K562 (cell line): ENCODE results near the gene RNF224. TPM values are rescaled to one million over a fixed set of nuclear protein-coding genes. Genes with fewer than 3 reads are reported as not detected.

Experiments
- AFF4 ChIP-seq: sonication (generic); formaldehyde crosslinking; IDR thresholded peaks from 2 replicates; pipeline ENCODE4 v1.8.0; 2023; ENCODE audit warnings: mild to moderate bottlenecking, missing genetic modification reagents
- EP300 ChIP-seq: IDR thresholded peaks from 2 replicates; pipeline ENCODE4 v1.6.1; 2012; ENCODE audit warnings: low read length, improper control_type of control experiment
- ETS1 ChIP-seq: conservative IDR thresholded peaks from 2 replicates; pipeline ENCODE4 v1.6.1; 2011; ENCODE audit warnings: low read depth, mild to moderate bottlenecking, low read length; ENCODE audit not compliant: control insufficient read depth
- ETV6 ChIP-seq, 3 experiments: fragments of 150-350 bp in 1 of 3; sonication (generic) in 1 of 3; formaldehyde crosslinking in 1 of 3; IDR thresholded peaks; 2 replicates each; pipeline versions ENCODE4 v1.6.1 to v1.8.0; 2014 to 2022; ENCODE audit warnings: borderline replicate concordance in 2 of 3, low read depth in 2 of 3, antibody characterized with exemption in 1 of 3, low read length in 1 of 3, mild to moderate bottlenecking in 1 of 3, missing genetic modification reagents in 1 of 3
- GATAD2B ChIP-seq: fragments of 450-650 bp; IDR thresholded peaks from 2 replicates; pipeline ENCODE4 v1.6.1; 2017; ENCODE audit warnings: mild to moderate bottlenecking, borderline replicate concordance
- KLF13 ChIP-seq: fragments of 450-650 bp; IDR thresholded peaks from 2 replicates; pipeline ENCODE4 v1.6.1; 2016; ENCODE audit warnings: missing genetic modification characterization, low read depth, mild to moderate bottlenecking, missing compliant biosample characterization, moderate library complexity, borderline replicate concordance
- MNT ChIP-seq, 2 experiments: fragments of 450-650 bp; conservative IDR thresholded peaks; 2 replicates each; pipeline ENCODE4 v1.6.1; 2017; ENCODE audit warnings: mild to moderate bottlenecking in 2 of 2, moderate library complexity in 2 of 2
- PBX2 ChIP-seq, 2 experiments: IDR thresholded peaks in 1 of 2; conservative IDR thresholded peaks in 1 of 2; 2 replicates each; pipeline ENCODE4 v1.6.1; 2016; ENCODE audit warnings: low read depth in 2 of 2, mild to moderate bottlenecking in 1 of 2, missing compliant biosample characterization in 1 of 2, missing genetic modification characterization in 1 of 2, moderate library complexity in 1 of 2
- RBFOX2 ChIP-seq: fragments of 200-400 bp; formaldehyde crosslinking; IDR thresholded peaks from 2 replicates; pipeline ENCODE4 v1.6.1; 2017; ENCODE audit warnings: low read depth, mild to moderate bottlenecking, low read length, moderate library complexity
- RBM39 ChIP-seq: fragments of 200-400 bp; formaldehyde crosslinking; optimal IDR thresholded peaks from 2 replicates; pipeline ENCODE3; 2018; ENCODE audit warnings: low read depth, low read length
- SMAD4 ChIP-seq: fragments of 250-450 bp; sonication (Bioruptor Pico); conservative IDR thresholded peaks from 2 replicates; pipeline ENCODE4 v1.8.0; 2021; ENCODE audit warnings: inconsistent platforms, mild to moderate bottlenecking, moderate library complexity
- SP2 ChIP-seq: IDR thresholded peaks from 2 replicates; pipeline ENCODE4 v1.6.1; 2011; ENCODE audit warnings: mild to moderate bottlenecking, low read depth, low read length, moderate library complexity; ENCODE audit not compliant: poor library complexity, severe bottlenecking; ENCODE audit errors: extremely low read depth
- TARDBP ChIP-seq: fragments of 450-650 bp; IDR thresholded peaks from 2 replicates; pipeline ENCODE4 v1.6.1; 2016
- TCF7L2 ChIP-seq: fragments of 150-350 bp; IDR thresholded peaks from 2 replicates; pipeline ENCODE4 v1.6.1; 2016; ENCODE audit warnings: low read depth, mild to moderate bottlenecking, low read length, moderate library complexity
- ZNF785 ChIP-seq: fragments of 250-450 bp; sonication (Bioruptor Pico); IDR thresholded peaks from 2 replicates; pipeline ENCODE4 v1.4.0; 2020; ENCODE audit warnings: mild to moderate bottlenecking
- polyA plus RNA-seq, 8 experiments: library from polyadenylated mRNA; depleted of rRNA in 4 of 8; stranded (reverse) in 5 of 8; unstranded in 3 of 8; fragments of >200 nt; fragmentation: Nextera tagmentation in 2 of 8; fragmentation: Illumina TruSeq in 1 of 8; extraction: Ambion mirVana in 2 of 8; extraction: Trizol in 1 of 8; gene quantifications; 2 replicates each; pipeline versions ENCODE4 v1.2.1 to v1.2.3, GENCODE V29; 2011 to 2014; ENCODE audit warnings: inconsistent platforms in 1 of 8, missing spikeins in 1 of 8
- total RNA-seq, 7 experiments: library from RNA; depleted of rRNA in 6 of 7; stranded (reverse); fragments of >200 nt in 6 of 7; fragmentation: Illumina TruSeq in 2 of 7; extraction: Trizol in 2 of 7; gene quantifications; 2 replicates each; pipeline versions ENCODE4 v1.2.1 to v1.2.3, GENCODE V29; 2011 to 2021; ENCODE audit warnings: low replicate concordance in 1 of 7

Gene RNF224
- total and polyA plus RNA-seq, 9 of the 15 experiments (the other 6 are each of a cell fraction or from before 2014, with no cell fraction given): not detected

- TF ChIP-seq AFF4 (peak; percentile 51; the same call in 1 of the 2 replicates), GATAD2B (peak; percentile 16; the same call in 1 of the 2 replicates), EP300 (peak; percentile 47; the same call in 1 of the 2 replicates), PBX2 (CRISPR knock-in tag; IDR thresholded peaks at IDR 0.05; ENCODE audit: low read depth) (no peak), PBX2 (tag; conservative IDR thresholded peaks at IDR 0.05; ENCODE audit: low read depth) (no peak), TARDBP (peak; percentile 79), ETV6 (IDR thresholded peaks at IDR 0.05; ENCODE audit: borderline replicate concordance in 1 of 2, low read depth in 2 of 2, low read length in 1 of 2) (peak; percentile 87 to 92; a peak in 3 of 4 replicates), ETV6 (CRISPR knock-in tag; IDR thresholded peaks at IDR 0.05; ENCODE audit: borderline replicate concordance) (no peak), KLF13 (tag) (peak; percentile 76; the same call in 1 of the 2 replicates), ETS1 (peak; percentile 27; the same call in 1 of the 2 replicates), SMAD4 (CRISPR knock-in tag) (peak; percentile 50; the same call in 1 of the 2 replicates), TCF7L2 (no peak), SP2 (no peak), RBM39 (no peak), MNT (conservative IDR thresholded peaks at IDR 0.05) (peak; percentile 84 to 91), RBFOX2 (peak; percentile 91), ZNF785 (CRISPR knock-in tag) (no peak)
These were observed 50.2 kb downstream of the RNF224 start, which contains the start of gene TOR4A (continued) for GRCh38 chr9:137277329-137278041.
